GM18519 (cell line): Measurements from ENCODE around the gene MINDY3.
"Not testable (repeated sequence)": the region's sequence is repeated elsewhere in the genome, so short reads cannot be mapped to it uniquely, and the experiment has no call there.

ENCODE experiments used
- ATAC-seq: cut with Tn5 transposase; IDR thresholded peaks from one replicate; pipeline ENCODE4 v1.9.1; 2021; ENCODE audit warnings: mild to moderate bottlenecking, moderate library complexity; ENCODE audit not compliant: unreplicated experiment, low FRiP score

MINDY3 gene

GRCh38 chr10:15859906-15860691 lies at the start of gene MINDY3:
Gene MINDY3 (minus strand): TSS chr10:15860507. CDS start chr10:15860299, 208 bp downstream.
- ATAC-seq = peak; percentile 86

GRCh38 chr10:15901889-15902288 lies 41.6 kb upstream of the MINDY3 start:
- no peak for ATAC-seq

- no peak for ATAC-seq
These were observed 37.7 kb upstream of the MINDY3 start for GRCh38 chr10:15898046-15898445.

- ATAC-seq = no peak
These were observed 37.0 kb upstream of the MINDY3 start for GRCh38 chr10:15897287-15897686.

GRCh38 chr10:15896654-15897053 lies 36.3 kb upstream of the MINDY3 start:
- ATAC-seq = no peak

DNA sequence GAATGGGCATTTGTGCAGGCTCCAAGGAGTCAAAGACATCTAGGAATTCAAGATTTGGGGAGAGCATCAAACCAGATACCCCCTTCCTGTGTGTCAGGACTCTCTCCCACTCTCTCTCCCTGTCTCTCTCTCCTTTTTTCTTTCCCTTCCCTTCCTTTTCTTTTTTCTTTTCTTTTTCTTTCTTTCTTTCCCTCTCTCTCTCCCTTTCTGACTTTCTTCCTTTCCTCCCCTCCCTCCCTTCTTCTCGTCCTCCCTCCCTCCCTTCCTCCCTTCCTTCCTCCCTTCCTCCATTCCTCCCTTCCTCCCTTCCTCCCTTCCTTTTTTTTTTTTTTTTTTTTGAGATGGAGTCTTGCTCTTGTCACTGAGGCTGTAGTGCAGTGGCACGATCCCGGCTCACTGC lies 24.1 kb upstream of the MINDY3 start:
- ATAC-seq = no peak

GRCh38 chr10:15881542-15881941 lies 21.2 kb upstream of the MINDY3 start:
- ATAC-seq = no peak

DNA sequence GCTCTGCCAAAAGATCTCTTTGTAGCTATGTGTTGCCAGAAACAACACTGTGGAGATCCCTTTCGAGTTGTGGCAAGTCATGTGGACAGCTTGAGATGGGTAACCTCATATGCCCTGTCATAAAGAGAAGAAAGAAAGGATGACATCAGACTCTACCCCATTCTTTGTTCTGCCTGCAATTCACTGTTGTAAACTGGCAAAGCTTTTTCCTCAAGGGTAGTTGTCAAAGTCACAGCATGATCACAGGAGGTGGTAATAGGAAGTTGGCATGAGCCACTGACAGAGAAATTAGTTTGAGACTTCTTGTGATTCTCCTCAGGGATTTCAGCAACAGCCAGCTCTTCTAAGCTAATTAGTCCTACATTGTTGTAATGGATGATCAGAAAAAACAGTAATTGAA lies 19.4 kb upstream of the MINDY3 start:
- ATAC-seq = no peak

DNA sequence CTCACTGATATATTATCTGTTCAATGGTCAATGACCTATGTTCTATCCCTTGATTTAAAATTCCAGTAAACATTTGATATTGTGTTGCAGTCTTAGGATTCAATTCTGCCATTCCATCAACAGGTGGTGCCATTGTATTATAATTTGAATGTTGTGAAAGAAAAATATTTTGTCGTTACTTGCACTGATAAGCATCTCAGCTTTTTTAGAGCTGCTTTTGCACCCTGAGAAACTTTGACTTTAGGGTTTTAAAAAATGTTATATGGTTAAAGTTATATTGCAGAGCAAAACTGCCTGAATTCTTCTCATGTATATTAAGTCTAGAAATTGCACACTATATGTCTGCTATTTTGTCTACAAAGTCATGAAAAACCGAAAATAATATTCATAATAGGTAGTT lies 18.8 kb upstream of the MINDY3 start:
- no peak for ATAC-seq

DNA sequence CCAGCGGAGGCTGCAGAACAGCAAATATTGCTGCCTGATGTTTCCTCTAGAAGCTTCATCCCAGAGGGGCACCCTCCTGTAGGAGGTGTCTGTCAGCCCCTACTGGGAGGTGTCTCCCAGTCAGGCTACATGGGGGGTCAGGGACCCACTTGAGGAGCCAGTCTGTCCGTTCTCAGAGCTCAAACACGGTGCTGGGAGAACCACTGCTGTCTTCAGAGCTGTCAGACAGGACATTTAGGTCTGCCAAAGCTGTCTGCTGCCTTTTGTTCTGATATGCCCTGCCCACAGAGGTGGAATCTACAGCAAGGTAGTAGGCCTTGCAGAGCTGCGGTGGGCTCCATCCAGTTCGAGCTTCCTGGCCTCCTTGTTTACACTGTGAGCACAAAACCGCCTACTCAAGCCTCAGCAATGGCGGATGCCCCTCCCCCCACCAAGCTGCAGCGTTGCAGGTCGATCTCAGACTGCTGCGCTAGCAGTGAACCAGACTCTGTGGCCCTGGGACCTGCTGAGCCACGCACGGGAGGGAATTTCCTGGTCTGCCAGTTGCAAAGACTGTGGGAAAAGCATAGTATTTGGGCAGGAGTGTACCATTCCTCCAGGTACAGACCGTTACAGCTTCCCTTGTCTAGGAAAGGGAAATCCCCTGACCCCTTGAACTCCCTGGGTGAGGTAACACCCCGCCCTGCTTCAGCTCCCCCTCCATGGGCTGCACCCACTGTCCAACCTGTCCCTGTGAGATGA lies 17.7 kb upstream of the MINDY3 start:
- no peak for ATAC-seq

GRCh38 chr10:15876274-15876673 lies 16.0 kb upstream of the MINDY3 start:
- not testable (repeated sequence) for ATAC-seq

- not testable (repeated sequence) for ATAC-seq
These were observed 12.3 kb upstream of the MINDY3 start for GRCh38 chr10:15872645-15873044.

- ATAC-seq = no peak
These were observed 11.5 kb upstream of the MINDY3 start for GRCh38 chr10:15871823-15872222.

DNA sequence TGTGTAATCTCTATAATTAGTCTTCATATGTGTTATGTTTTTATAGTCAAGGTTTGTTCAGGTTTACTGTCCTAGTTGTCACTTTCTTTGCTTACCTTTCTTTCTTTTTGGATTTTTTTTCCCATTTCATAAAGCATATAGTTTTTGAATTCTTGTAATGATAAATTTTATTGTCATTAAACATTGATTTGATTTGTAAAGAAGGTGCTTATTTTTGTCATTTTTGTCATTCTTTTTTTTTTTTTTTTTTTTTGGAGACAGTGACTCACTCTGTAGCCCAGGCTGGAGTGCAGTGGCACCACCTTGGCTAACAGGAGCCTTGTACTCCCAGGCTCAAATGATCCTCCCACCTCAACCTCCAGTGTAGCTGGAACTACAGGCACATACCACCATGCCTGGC lies 9.6 kb upstream of the MINDY3 start:
- ATAC-seq = no peak

DNA sequence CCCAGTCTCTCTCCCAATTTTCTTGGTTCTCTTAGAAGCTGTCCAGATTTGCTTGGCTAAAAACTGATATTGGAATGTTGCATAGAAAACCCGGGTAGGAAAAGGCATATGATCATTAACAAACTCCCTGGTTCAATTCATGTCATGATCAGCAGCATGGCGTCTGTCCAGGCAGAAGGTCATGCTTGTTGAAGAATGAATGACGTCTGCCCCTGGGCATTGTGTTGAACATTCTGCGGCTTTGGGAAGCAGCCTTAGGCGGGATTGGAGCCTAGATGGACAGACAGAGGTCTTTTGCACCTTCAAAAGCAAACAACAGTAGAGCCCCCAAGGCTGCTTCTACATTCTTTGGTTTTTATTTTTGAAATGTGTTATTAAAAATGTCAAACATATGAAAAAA lies 7.7 kb upstream of the MINDY3 start:
- ATAC-seq = no peak

DNA sequence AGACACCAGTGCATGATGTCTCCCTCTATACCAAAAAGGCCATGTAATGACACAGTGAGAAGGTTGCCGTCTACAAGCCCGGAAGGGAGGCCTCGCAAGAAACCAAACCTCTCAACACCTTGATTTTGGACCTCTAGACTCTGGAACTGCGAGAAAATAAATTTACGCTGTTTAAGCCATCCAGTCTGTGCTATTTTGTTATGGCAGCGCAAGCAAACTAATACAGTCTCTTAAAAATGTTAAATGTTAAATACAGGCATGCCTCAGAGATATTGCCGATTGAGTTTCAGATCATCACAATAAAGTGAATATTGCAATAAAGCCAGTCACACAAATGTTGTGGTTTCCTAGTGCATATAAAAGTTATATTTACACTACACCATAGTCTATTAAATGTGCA lies 5.0 kb upstream of the MINDY3 start:
- ATAC-seq = no peak

GRCh38 chr10:15864419-15864818 lies 4.1 kb upstream of the MINDY3 start:
- ATAC-seq = no peak

DNA sequence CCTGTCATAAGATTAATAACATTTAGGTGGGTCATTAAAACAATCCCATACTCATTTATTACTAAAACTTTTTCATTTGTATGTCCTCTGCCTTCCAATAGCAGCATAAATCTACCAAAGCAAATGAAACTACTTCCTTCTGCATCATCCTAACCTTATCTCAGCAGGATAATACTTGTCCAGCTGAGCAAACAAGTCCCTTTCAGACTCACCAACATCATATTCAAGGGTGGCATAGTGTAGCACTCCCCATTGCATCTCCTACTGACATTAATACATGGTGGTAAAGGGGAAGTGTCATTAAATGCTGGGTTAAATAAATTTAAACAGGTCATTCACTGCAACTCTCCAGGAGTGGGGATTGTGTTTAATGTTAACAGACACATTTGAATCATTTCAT lies 3.4 kb upstream of the MINDY3 start:
- ATAC-seq = no peak

- ATAC-seq = no peak
These were observed 3.0 kb upstream of the MINDY3 start for GRCh38 chr10:15863323-15863722.

- no peak for ATAC-seq
These were observed 440 bp upstream of the MINDY3 start for GRCh38 chr10:15860692-15861201.

GRCh38 chr10:15859509-15859905 lies 800 bp downstream of the MINDY3 start:
- ATAC-seq = peak; percentile 35

- no peak for ATAC-seq
These were observed 1.4 kb downstream of the MINDY3 start for GRCh38 chr10:15858861-15859281.
